Stimulated activated CD8-positive, alpha-beta memory T cell treated with anti-CD3 and anti-CD28 coated beads, Interleukin-15, amount 100 ng/mL, for 24 hours (primary cell): ENCODE data around the gene ARFGAP1.

Source experiments
- DNase-seq: peaks from one replicate; pipeline ENCODE4 v3.0.0-alpha.2; 2020; ENCODE audit warnings: low read depth

The ARFGAP1 gene

DNA sequence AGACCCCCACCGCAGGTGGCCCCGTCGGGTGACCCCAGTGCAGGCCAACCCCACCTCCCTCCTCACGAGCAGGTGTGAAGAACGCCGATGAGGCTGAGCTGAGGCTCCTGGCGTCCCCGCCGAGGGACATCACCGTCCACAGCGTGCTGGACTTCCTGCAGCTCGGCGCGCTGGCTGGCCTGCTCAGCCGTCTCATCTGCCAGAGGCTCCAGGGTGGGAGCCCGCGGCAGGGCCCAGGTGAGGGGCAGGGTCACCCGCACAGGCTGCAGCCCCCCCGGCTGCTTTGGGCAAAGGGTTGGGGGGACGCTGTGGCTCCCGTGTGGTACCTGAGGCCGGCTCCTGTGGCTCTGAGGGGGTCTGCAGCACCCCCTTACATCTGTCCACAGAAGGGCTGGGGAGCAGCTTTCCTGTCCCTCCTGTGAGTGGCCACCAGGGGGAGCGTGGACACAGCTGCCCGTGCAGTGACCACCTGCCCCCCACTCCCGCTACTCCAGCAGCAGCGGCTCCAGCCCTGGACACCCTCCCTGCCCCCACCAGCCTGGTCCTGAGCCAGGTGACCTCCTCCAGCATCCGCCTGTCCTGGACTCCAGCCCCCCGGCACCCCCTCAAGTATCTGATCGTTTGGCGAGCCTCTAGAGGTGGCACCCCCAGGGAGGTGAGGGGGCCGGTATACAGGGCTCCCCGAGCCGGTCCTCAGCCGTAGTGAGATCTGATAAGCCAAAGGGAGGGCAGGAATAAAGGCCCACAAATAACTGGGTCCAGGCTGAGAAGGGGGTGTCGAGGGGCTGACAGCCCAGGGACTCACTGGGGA is 36.9 kb downstream of the ARFGAP1 start:
- DNase-seq = no peak

DNA sequence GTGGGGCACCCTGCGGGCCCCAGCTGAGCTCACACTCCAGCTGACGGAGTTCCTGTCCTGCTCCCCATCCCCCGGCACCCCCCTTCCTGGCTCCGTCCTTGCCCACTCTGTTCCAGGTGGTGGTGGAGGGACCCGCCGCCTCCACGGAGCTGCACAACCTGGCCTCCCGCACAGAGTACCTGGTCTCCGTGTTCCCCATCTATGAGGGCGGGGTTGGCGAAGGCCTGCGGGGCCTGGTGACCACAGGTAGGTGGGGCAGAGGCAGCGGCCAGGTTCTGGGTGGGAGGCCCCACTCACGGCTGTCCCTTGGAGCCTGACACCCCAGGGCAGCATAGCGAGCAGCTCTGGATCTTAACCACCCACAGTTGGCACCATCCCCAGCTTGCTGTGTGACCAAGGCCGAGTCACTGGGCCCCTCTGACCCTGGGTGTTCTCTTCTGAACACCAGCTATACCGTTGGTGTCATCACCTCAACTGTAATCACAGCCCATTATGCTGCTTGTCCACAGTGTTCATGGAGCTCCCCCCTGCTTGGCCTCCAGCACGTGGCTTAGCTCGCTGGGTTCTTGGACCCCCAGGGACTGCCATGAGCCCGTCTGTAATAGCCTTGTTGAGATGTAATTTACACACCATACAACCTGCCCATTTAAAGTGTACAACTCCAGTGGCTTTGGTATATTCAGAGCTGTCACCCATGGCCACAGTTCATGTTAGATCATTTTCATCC is 37.8 kb downstream of the ARFGAP1 start:
- DNase-seq = no peak

DNA sequence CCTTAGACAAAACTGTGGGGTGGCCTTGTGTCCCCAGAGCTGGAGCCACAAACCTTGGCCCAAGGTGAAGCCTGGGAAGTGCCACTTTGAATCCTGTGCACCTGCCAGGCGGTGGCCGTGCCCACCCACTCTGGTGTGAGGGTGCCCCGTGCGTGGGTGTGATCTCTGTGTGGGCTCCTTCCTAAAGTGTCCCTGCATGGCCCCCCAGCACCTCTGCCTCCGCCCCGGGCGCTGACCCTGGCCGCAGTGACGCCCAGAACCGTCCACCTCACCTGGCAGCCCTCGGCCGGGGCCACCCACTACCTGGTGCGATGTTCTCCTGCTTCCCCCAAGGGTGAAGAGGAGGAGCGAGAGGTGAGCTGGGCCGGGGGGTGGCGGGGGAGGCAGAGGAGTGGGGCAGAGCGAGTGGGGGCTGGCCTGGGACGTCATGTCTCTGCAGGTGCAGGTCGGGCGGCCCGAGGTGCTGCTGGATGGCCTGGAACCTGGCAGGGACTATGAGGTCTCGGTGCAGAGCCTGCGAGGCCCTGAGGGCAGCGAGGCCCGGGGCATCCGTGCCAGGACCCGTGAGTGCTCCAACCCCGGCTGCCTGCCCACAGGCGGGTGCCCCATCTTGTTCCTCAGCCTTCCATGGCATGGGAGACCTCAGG is 38.7 kb downstream of the ARFGAP1 start:
- DNase-seq = no peak

DNA sequence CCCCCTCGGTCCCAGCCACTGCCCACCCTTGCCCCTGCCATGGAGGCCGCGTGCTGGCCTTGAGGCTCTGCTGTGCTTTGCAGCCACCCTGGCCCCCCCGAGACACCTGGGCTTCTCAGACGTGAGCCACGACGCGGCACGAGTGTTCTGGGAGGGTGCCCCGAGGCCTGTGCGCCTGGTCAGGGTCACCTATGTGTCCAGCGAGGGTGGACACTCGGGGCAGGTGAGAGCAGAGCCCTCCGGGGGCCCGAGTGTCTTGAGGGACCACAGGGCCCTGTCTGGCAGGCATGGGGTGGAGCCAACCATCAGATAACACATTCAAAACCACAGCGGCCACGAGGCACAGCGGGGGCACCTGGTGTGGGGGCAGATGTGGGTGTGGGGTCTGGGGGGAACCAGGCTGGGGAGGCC is 39.2 kb downstream of the ARFGAP1 start:
- DNase-seq = no peak

DNA sequence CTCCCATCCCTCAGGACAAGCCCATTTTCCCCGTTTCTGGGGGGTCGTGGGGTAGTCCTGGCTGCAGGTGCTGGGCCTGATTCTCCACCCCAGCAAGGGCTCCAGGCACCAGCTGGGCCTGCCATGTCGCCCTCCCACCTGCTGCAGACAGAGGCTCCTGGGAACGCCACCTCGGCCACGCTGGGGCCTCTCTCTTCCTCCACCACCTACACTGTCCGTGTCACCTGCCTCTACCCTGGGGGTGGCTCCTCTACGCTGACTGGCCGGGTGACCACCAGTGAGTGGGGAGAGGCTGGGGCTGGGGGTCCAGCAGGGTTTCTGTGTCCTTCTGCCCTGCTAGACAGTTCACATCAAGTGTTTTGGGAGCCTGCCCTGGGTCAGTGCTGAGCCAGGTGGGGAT is 39.7 kb downstream of the ARFGAP1 start:
- no peak for DNase-seq

DNA sequence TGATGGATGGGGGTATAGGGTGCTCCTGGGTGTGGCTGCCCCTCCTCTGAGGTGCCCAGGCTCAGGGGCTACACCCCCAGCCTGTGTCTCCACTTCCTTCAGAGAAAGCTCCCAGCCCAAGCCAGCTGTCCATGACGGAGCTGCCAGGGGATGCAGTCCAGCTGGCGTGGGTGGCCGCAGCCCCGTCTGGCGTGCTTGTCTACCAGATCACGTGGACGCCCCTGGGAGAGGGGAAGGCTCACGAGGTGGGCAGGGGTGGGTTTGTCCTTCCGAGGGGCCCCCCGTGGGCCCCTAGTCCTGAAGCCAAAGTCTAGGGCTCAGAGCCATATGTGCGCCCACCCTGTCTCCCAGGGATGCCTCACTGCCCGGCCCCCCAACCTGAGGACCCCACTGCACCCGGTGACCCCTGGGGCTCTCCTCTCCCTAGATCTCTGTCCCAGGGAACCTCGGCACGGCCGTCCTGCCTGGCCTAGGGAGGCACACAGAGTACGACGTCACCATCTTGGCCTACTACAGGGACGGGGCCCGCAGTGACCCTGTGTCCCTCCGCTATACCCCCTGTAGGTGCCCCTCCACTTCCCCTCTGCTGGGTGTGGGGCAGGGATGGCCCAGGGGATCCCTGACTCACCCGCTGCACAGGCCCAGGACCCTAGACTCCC is 40.2 kb downstream of the ARFGAP1 start:
- DNase-seq = no peak

DNA sequence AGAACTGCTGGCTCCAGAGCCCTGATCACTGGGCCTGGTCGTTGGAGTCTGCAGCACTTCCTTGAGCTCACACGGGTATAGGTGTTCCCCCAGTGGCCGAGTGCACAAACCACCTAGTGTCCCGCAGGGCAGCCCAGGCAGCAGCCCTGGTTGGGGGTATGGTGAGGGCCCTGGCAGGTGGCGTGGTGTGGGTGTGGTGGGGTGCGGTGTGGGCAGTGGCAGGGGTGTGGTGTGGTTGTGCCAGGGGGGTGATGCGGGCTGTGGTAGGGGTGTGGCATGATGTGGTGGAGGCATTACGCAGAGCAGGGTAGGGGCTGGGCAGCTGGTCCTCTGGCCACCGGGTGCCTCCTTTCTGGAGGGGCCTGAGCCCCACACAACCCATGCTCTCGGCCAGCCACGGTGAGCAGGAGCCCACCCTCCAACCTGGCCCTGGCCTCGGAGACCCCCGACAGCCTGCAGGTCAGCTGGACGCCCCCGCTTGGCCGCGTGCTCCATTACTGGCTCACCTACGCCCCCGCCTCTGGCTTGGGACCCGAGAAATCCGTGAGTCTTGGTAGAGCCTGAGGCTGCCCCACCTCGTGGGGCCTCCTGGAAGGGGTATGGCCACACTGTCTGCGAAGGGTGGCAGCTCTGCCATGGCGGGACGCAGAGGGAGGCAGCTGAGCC is 40.9 kb downstream of the ARFGAP1 start:
- no peak for DNase-seq

DNA sequence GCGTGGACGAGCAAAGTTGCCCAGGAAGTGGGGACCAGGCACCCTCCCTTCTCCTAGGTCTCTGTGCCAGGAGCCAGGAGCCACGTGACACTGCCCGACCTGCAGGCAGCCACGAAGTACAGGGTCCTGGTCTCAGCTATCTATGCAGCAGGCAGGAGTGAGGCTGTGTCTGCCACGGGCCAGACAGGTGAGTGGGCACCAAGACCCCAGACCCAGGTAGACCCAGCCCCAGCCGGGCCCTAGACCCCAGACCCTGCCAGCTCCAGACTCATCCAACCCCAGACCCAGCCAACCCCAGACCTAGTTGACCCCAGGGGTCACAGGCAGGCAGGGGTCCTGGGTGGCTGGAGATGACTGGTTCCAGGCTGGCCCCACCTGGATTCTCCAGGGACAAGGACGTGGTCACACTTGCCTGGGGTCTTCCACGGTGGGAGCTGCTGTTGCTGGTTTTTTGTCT is 41.4 kb downstream of the ARFGAP1 start:
- no peak for DNase-seq

DNA sequence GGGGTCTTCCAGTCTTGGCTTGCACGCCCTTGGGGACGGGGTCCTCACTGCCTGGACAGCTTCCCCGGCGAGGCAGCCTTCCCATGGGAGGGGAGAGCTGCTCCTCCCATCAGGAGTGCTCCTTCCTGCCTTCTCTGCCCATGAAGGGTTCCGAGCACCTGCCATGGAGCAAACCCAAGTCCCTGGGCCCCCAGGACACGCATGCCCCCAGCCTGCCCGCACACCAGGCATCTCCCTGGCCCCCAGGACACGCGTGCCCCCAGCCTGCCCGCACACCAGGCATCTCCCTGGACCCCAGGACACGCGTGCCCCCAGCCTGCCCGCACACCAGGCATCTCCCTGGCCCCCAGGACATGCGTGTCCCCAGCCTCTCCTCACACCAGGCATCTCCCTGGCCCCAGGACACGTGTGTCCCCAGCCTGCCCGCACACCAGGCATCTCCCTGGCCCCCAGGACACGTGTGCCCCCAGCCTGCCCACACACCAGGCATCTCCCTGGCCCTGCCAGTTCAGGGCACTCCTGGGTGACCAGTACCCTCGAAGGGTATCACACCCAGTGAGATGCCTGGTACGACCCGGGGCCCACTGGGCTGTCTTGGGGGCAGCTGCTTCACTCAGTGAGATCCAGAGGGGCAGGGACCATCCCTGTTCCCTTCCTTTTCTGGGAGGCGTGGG is 42.1 kb downstream of the ARFGAP1 start:
- DNase-seq = no peak

DNA sequence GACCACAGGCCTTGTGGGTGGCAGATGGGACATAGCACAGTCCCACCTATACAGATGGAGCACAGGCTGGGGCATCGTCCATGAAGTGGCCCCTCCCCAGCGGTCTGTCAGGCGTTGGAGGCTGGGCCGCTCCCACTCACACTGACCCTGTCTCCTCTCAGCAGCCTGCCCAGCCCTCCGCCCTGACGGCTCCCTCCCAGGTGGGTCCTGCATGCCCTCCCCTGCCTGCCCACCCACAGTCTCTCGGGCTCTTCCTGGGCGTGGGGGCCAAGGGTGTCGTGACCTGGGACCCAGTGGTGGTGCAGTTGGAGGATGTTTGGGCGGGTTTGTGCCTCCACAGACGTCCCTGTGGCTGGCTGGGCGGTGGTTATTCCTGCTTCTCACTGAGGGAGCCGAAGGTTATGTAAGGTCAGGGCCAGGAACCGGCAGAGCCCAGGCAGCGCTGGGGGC is 42.7 kb downstream of the ARFGAP1 start:
- DNase-seq = no peak

DNA sequence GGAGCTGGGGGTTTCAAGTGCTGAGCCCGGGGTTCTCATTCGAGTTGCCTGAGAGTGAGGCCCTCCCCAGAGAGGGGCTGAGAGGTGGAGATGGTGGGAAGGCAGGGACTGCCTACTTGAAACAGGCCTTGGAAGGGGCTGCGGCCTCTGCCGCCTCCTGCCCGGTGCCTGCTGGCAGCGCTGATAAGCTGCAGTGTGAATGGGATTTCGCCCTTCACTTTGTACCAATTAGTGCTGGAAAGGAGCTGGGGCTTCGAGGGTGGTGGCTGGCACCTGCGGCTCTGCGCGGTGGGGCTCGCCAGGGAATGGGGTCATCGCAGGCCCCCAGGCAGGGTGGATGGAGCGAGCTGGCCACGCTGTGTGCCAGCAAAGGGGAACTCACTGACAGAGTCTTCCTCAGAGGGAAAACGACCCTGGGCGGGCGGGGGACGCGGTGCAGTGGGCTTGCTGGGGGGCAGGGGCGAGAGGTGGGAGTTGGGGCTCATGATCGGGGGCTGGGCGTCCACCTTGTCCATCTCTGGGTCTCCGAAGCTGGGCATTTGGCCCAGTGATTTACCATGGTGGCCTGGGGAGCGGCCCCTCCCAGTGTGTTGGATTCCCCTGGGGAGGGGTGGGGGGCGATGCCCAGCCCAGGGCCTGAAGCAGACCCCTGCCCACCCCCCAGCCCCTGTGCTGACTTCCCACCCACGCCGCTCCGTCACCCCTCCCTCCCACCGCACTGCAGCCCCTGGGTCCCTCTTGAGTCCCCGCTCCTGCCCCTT is 43.3 kb downstream of the ARFGAP1 start:
- no peak for DNase-seq

DNA sequence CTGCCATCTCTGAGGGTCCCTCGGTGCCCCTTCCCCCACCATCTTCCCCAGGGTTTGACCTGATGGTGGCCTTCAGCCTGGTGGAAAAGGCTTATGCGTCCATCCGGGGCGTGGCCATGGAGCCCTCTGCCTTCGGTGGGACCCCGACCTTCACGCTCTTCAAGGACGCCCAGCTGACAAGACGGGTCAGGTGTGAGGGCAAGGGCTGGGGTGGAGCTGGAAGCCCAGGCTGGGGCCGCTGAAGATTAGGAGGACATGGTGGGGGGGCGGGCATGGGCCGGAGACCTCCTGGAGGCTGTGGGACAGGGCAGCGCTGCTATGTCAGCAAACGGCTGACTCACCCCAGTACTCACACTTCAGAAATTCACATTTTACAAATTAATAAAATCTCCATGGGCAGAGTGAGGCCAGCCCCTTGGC is 43.9 kb downstream of the ARFGAP1 start:
- no peak for DNase-seq

DNA sequence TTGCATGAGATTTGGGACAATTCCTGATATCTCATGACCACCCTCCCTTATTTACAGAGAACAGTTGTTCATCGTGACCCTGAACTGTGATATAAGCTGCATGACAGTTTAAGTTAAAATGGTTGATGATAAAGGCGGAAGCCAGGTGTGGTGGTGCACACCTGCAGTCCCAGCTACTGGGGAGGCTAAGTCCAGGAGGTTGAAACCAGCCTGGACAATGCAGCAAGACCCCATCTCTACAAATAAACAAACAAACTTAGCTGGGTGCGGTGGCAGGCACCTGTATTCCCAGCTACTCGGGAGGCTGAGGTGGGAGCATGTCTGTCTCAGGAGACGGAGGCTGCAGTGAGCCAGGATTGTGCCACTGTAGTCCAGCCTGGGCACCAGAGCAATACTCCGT is 44.4 kb downstream of the ARFGAP1 start:
- no peak for DNase-seq

DNA sequence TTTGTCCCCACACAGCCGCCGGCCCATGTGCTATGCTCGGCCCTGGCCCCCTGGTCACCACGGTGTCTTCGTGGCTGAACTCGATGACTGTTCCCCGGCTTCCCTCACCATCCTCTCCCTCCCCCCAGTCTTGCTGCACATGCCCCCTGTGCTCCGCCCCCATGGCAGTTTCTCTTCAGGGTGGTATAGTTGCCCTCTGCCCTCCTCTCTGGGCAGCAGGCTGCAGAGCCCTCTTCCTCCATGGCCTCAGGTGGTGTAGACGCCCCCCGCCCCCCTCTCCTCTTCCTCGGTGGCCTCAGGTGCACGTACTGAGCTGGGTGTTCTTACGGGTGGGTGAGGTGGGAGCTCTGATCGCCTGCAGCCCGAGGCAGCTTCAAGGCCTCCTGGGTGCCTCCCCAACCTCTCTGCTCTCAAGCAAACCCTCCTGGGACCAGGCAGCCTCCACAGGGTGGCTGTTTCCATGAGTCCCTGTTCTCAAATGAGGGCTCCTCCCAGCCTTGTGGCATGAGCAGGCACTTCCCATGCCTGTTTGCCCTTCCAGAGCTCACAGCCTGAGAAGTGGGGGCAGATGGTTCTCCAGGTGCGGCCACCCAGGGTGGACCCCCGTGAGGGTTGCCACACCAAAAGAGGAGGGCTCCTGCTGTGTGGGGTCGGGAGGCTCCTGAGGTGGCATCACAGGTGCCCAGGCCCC is 45.1 kb downstream of the ARFGAP1 start:
- DNase-seq = no peak

DNA sequence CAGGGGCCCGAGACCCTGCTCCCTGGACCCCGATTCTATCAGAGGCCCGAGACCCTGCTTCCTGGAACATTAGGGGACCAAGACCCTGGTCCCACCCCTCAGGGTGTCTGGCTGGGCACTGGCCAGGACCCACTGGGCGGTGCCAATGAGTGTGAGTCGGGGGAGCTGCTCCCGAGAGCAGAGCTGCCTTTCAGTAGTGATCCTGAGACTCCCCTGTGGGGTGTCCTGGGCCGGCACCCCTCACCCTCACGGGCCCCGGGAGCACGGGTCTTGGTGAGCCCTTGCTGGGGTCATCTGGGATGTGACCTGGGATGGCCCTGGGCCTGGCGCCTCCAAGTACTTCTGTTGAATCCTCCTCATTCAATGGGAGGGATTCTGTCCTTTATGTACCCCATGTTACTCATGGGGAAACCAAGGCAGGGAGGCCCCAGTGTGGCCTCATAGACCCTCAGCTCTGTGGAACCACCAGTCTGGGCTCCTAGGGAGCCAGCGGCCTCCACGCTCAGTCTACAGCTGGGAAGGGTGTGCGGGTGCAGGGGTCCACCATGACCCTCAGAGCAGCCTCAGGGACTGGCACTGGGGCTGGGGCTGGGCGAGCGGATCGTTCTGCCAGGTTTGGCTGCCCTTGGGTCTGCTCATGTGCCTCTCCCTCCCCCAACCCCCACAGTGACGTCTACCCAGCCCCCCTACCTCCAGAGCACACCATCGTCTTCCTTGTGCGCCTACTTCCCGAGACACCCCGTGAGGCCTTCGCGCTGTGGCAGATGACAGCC is 46.0 kb downstream of the ARFGAP1 start:
- no peak for DNase-seq

DNA sequence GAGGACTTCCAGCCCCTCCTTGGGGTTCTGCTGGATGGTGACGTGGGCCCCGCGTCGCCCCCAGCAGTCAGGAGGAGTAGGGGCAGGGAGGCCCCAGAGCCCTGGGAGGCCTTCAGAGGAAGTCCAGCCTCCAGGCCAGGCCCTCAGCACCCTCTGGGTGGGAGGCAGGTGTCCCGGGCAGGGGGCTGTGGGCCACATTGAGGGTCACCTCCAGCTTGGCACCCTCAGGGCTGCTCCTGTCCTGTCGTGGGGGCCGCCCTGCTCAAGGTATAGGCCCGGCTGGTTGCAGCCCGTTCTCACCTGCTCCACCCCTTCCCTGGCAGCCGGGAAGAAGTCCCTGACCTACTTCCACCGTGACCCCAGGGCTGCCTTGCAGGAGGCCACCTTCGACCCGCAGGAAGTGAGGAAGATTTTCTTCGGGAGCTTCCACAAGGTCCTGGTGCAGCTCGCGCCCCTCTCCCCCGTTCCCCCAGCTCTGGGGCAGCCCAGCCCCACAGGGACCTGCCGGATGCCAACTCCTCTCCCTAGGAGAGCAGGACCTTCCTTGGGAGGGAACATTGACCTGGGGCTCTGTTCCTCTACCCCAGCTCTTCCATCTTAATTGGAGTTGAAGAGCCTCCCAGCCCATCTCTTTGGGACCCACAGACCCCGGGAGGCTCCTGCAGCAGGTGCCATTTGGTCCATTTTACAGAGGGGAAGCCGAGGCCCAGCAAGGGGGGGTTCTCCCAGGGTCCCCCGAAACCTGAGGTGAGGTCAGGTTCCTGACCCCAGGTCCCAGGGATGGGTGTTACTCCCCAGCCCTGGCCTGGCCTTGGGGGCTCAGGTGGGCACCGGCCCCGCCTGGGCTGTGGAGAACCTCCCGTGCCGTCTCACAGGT is 46.8 kb downstream of the ARFGAP1 start:
- DNase-seq = no peak

DNA sequence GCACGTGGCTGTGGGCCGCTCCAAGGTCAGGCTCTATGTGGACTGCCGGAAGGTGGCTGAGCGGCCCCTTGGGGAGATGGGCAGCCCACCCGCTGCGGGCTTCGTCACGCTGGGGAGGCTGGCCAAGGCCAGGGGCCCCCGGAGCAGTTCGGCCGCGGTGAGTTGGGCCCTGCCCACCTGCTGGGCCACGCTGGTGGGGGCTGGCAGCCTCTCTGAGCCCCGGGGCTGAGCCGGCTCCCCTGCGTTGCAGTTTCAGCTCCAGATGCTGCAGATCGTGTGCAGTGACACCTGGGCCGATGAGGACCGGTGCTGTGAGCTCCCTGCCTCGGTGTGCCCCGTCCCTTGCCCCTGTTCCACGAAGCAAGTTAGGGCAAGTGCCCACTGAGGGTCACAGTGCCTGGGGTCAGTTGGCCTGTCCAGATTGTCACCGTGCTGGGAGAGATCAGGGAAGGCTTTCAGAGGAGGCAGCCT is 47.5 kb downstream of the ARFGAP1 start:
- no peak for DNase-seq

DNA sequence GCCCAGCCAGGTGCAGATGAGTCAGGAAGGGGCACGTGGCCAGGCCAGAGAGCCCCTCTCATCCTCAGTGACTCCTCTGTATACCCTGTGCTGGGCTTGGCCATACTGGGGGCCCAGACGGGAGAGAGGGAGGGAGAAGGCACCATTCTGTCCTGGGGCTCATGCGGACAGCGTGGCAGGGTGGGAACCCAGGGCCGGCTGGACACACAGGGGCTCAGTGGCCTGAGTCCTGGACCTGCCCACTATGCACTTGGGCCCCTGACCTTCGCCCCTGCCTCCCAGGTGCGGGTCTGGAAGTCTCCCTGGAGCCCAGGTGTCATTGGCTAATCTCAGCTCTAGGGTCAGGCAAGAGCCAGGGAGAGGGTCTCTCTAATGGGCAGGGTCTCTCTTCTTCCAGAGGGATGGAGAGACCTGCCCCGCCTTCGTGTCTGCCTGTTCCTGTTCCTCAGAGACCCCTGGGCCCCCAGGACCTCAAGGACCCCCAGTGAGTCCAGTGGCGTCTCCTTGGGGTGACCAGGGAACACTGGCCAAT is 48.1 kb downstream of the ARFGAP1 start:
- no peak for DNase-seq
